ENCODE data around the gene CXCL5.
"Not testable (repeated sequence)": the region's sequence is repeated elsewhere in the genome, so short reads cannot be mapped to it uniquely, and the experiment has no call there.

Gene CXCL5

GRCh38 chr4:74015126-74015780, 16.8 kb upstream of the CXCL5 start:
- no peak for DNase-seq

- no peak for DNase-seq
These were observed 15.9 kb upstream of the CXCL5 start for GRCh38 chr4:74014332-74014731.

GRCh38 chr4:74013264-74013663, 14.8 kb upstream of the CXCL5 start:
- DNase-seq = no peak

- no peak for DNase-seq
These were observed 13.7 kb upstream of the CXCL5 start for GRCh38 chr4:74012130-74012529.

GRCh38 chr4:74009307-74009706, 10.8 kb upstream of the CXCL5 start:
- no peak for DNase-seq

- DNase-seq = no peak
These were observed 7.6 kb upstream of the CXCL5 start for GRCh38 chr4:74006009-74006476.

- DNase-seq = no peak
These were observed 7.1 kb upstream of the CXCL5 start for GRCh38 chr4:74005528-74005927.

- no peak for DNase-seq
These were observed 6.2 kb upstream of the CXCL5 start for GRCh38 chr4:74004668-74005067.

- no peak for DNase-seq
These were observed 1.8 kb upstream of the CXCL5 start for GRCh38 chr4:74000301-74000700.

GRCh38 chr4:73992050-73992449, 6.4 kb downstream of the CXCL5 start:
- DNase-seq = no peak

GRCh38 chr4:73991742-73992000, 6.8 kb downstream of the CXCL5 start:
- DNase-seq = no peak

GRCh38 chr4:73990988-73991741, 7.3 kb downstream of the CXCL5 start:
- DNase-seq = no peak

- no peak for DNase-seq
These were observed 8.5 kb downstream of the CXCL5 start for GRCh38 chr4:73989928-73990327.

GRCh38 chr4:73989031-73989430, 9.4 kb downstream of the CXCL5 start:
- no peak for DNase-seq

GRCh38 chr4:73988061-73988460, 10.4 kb downstream of the CXCL5 start, which contains the start of gene PPBP:
TSS of gene PPBP (minus strand) at chr4:73988190. CDS start at chr4:73988103, 87 bp downstream.
- no peak for DNase-seq

- DNase-seq = no peak
These were observed 13.0 kb downstream of the CXCL5 start for GRCh38 chr4:73985528-73985852.

- no peak for DNase-seq
These were observed 13.5 kb downstream of the CXCL5 start for GRCh38 chr4:73984736-73985527.

- DNase-seq = not testable (repeated sequence)
These were observed 17.3 kb downstream of the CXCL5 start for GRCh38 chr4:73981175-73981574.

GRCh38 chr4:73979407-73979957, 19.0 kb downstream of the CXCL5 start:
- no peak for DNase-seq

GRCh38 chr4:73978886-73979285, 19.6 kb downstream of the CXCL5 start:
- DNase-seq = no peak

GRCh38 chr4:73976716-73977115, 21.8 kb downstream of the CXCL5 start:
- DNase-seq = no peak

GRCh38 chr4:73976217-73976616, 22.3 kb downstream of the CXCL5 start:
- DNase-seq = no peak

- DNase-seq = no peak
These were observed 24.1 kb downstream of the CXCL5 start for GRCh38 chr4:73974352-73974751.
